BLaER1 treated with 17β-estradiol and CSF1 and Interleukin-3, amounts not matched to agents 10 nM and 100 nM (cell line): ENCODE results near the gene CCDC142.
A peak's percentile ranks its signal among the peaks of the same experiment; 100 is the strongest.

ENCODE experiments used
- H3K27ac ChIP-seq, 11 experiments: shearing (Covaris generic); formaldehyde crosslinking; 2 replicates each; pipeline ENCODE4 v1.8.1; 2022
- H3K27me3 ChIP-seq, 11 experiments: shearing (Covaris generic); formaldehyde crosslinking; 2 replicates each; pipeline ENCODE4 v1.8.1; 2022
- H3K36me3 ChIP-seq, 11 experiments: shearing (Covaris generic); formaldehyde crosslinking; 2 replicates each; pipeline ENCODE4 v1.8.1; 2022
- H3K4me1 ChIP-seq, 10 experiments: shearing (Covaris generic); formaldehyde crosslinking; 2 replicates each; pipeline ENCODE4 v1.8.1; 2022
- H3K4me2 ChIP-seq, 11 experiments: shearing (Covaris generic); formaldehyde crosslinking; 2 replicates each; pipeline ENCODE4 v1.8.1; 2022
- H3K4me3 ChIP-seq, 10 experiments: shearing (Covaris generic); formaldehyde crosslinking; 2 replicates each; pipeline ENCODE4 v1.8.1; 2022
- H3K9ac ChIP-seq, 11 experiments: shearing (Covaris generic); formaldehyde crosslinking; 2 replicates each; pipeline ENCODE4 v1.8.1; 2022
- H3K9me3 ChIP-seq, 11 experiments: shearing (Covaris generic); formaldehyde crosslinking; replicated peaks in 1 of 11; 2 replicates each; pipeline ENCODE4 v1.8.1; 2022
- H4K20me1 ChIP-seq, 11 experiments: shearing (Covaris generic); formaldehyde crosslinking; 2 replicates each; pipeline ENCODE4 v1.8.1; 2022
- Cebpa-rat ChIP-seq, 11 experiments: shearing (Covaris generic); IDR thresholded peaks; 2 replicates each; pipeline ENCODE4 v1.8.1; 2022

Gene CCDC142

DNA sequence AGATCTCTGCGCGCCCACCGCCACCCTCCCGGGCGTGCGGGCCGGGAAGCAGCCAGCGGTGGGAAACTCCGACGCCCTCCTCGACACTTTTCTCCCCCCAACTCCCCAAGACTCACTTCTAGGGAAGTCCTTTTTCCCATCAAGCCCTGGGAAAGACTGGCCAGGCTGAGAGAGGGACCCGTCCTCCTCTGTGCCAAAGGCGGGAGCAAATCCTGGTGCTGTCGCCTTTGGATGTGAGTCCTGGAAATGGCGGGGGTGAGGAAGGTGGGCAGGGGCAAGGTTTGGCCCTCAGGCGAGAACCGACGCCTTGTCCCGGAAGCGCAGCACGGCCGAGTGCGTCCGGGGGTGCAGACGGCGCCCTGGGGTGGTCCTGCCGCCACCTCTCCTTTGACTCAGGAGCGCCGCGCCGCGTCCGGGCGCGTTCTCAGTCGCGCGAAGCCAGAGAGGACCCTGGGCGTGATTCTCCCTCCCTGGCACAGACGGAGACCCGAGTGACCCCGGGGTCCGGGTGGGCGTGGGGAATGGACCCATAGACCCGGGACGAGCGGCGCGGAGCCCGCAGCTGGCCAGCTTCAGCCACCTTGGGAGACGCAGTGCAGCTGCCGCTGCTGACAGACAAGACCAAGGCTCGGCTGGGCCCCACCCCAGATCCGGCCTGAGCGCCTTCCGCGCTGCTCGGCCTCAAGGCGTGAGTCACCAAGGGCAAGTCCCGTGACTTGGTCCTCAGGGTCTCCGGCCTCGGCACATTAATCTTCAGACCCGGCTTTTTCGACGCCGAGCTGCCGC, 20.1 kb upstream of the CCDC142 start:
- peak overlapping the region in 6 of 11 experiments; percentile 2 to 84 (median 61); a peak in 9 of 22 replicates for H3K9ac ChIP-seq
- peak overlapping the region in 4 of 11 experiments; percentile 52 to 80 (median 67); a peak in 7 of 22 replicates for H3K27ac ChIP-seq
- H3K27me3 ChIP-seq, result peaks cover 65 to 83% (median 80%) of the 10 kb centered on the region in 11 experiments
- peak overlapping the region; percentile 25 to 100 (median 67) for H3K4me2 ChIP-seq
- H3K4me3 ChIP-seq, result peak overlapping the region in 9 of 10 experiments; percentile 3 to 65 (median 37); a peak in 13 of 20 replicates
- TF ChIP-seq Cebpa-rat (IDR thresholded peaks at IDR 0.05), result no peak
- H4K20me1 ChIP-seq, result peaks cover 0 to 49% (median 13%) of the 10 kb centered on the region in 11 experiments; a peak in 12 of 22 replicates
- H3K9me3 ChIP-seq, result peaks cover 0 to 10% (median 0%) of the 10 kb centered on the region in 11 experiments; a peak in 1 of 22 replicates
- H3K36me3 ChIP-seq, result peaks cover 11 to 24% (median 18%) of the 10 kb centered on the region in 11 experiments; a peak in 21 of 22 replicates
- H3K4me1 ChIP-seq, result peaks cover 22 to 65% (median 37%) of the 10 kb centered on the region in 10 experiments

DNA sequence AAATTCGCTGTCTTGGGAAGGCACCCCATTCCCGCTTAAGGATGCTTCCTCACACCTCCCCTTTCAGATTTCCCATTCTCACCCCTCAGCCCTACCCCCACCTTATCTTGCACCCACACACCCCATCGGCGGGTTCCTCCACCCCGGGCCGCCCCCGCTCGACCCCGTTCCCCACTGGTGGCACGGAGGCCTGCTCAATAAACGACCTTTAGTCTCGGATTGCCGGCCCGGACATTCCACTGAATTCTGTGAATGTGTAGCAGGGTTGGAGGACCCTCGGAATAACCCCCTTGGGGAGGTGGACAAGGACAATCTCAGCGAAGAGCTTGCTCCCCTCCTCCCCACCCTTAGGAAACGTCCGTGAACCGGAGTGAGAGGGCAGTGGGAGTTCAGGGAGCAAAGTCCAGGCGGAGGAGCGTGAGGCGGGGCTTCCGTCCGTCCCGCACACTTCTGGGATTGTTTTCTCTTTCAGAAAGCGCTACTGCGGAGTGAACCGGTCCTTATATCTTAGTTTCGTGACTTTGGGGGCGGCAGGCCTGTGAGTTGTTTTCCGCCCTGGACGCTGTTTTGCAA, 19.4 kb upstream of the CCDC142 start:
- peaks cover 20 to 64% (median 34%) of the 10 kb centered on the region in 10 experiments for H3K4me1 ChIP-seq
- peak overlapping the region in 8 of 11 experiments; percentile 39 to 100 (median 79); a peak in 13 of 22 replicates for H3K4me2 ChIP-seq
- peak overlapping the region in 2 of 11 experiments; percentile 70 to 80; a peak in 3 of 22 replicates for H3K27ac ChIP-seq
- peaks cover 0 to 55% (median 15%) of the 10 kb centered on the region in 11 experiments; a peak in 13 of 22 replicates for H4K20me1 ChIP-seq
- no peak for TF ChIP-seq Cebpa-rat (IDR thresholded peaks at IDR 0.05)
- H3K36me3 ChIP-seq, result peaks cover 11 to 24% (median 18%) of the 10 kb centered on the region in 11 experiments; a peak in 21 of 22 replicates
- peaks cover 0 to 10% (median 0%) of the 10 kb centered on the region in 11 experiments; a peak in 1 of 22 replicates for H3K9me3 ChIP-seq
- peaks cover 71 to 89% (median 87%) of the 10 kb centered on the region in 11 experiments for H3K27me3 ChIP-seq
- H3K4me3 ChIP-seq, result peak overlapping the region in 6 of 10 experiments; percentile 32 to 65 (median 52); a peak in 9 of 20 replicates
- H3K9ac ChIP-seq, result peak overlapping the region in 3 of 11 experiments; percentile 60 to 84 (median 77); a peak in 4 of 22 replicates

DNA sequence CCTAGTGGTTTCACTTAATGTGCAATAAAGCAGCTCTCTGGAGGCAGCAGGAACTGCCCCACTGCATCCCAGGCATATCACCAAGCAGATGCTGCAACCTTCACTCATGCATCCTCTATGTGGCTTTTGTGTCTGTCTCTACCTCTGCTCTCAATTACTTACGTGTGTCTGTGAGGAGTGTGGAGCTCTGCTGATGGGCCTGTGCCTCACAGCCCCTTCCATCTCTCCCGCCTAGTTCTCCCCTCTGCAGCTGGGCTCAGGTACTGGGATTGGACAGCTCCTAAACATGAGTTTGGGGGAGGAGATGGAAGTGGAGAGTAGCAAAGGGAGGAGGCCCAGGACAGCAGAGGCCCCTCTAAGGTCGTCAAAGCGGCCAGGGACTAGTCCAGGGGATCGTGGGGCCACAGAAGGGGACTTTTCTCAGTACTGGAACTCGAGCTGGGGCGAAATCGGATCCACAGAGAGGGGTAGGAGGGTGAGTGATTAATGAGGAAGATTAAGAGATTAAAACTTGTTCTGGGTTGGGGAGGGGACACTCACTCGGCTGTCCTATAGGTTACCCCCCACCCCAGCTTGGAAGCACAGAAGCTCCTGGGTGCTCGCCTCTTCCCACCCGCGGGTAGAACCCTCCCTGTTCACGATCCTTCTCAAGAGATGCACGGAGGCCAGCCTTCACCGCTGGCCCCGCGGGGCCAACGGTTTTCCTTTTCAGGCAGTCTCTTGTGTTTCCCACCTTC, 18.7 kb upstream of the CCDC142 start:
- Histone ChIP-seq H3K27me3 (peaks cover 79 to 96% (median 94%) of the 10 kb centered on the region in 11 experiments), H3K4me2 (peak overlapping the region in 3 of 11 experiments; percentile 94 to 100 (median 98); a peak in 4 of 22 replicates), H3K27ac (no peak overlapping the region), H3K4me1 (peaks cover 14 to 60% (median 29%) of the 10 kb centered on the region in 10 experiments), H3K4me3 (peak overlapping the region in 1 of 10 experiments; percentile 53; a peak in 1 of 20 replicates), H4K20me1 (peaks cover 0 to 55% (median 17%) of the 10 kb centered on the region in 11 experiments; a peak in 14 of 22 replicates), H3K9me3 (peaks cover 0 to 10% (median 0%) of the 10 kb centered on the region in 11 experiments; a peak in 1 of 22 replicates), H3K9ac (no peak overlapping the region), H3K36me3 (peaks cover 11 to 27% (median 18%) of the 10 kb centered on the region in 11 experiments; a peak in 21 of 22 replicates)
- TF ChIP-seq Cebpa-rat (IDR thresholded peaks at IDR 0.05), result no peak

DNA sequence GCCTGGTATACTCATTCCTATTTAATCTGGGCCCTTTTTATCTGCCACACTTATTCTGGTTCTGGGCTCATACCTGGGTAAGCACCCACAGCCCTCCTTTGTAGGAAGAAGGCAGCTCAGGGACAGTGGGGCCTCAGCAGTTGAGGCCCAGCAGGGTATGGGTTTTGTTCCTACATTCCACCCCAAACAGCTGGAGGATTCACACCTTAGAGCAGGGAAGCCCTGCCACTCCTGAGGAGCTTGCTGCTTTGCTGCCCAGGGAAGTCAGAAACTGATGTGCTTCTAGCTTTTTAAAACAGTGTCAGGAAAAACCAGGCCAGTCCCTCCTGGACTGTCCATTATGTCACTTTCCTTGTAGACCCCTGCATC, 17.8 kb upstream of the CCDC142 start:
- no peak overlapping the region for H3K4me3 ChIP-seq
- H3K4me1 ChIP-seq, result peaks cover 5 to 50% (median 19%) of the 10 kb centered on the region in 10 experiments
- H3K4me2 ChIP-seq, result no peak overlapping the region
- H3K27ac ChIP-seq, result no peak overlapping the region
- H3K9ac ChIP-seq, result no peak overlapping the region
- peaks cover 88 to 100% (median 100%) of the 10 kb centered on the region in 11 experiments for H3K27me3 ChIP-seq
- H3K9me3 ChIP-seq, result peaks cover 0 to 10% (median 0%) of the 10 kb centered on the region in 11 experiments; a peak in 1 of 22 replicates
- peaks cover 5 to 22% (median 13%) of the 10 kb centered on the region in 11 experiments for H3K36me3 ChIP-seq
- peaks cover 0 to 56% (median 17%) of the 10 kb centered on the region in 11 experiments; a peak in 14 of 22 replicates for H4K20me1 ChIP-seq
- TF ChIP-seq Cebpa-rat (IDR thresholded peaks at IDR 0.05), result no peak

- H3K4me1 ChIP-seq, result peaks cover 0 to 45% (median 15%) of the 10 kb centered on the region in 10 experiments; a peak in 18 of 20 replicates
- H3K4me3 ChIP-seq, result no peak overlapping the region
- no peak overlapping the region for H3K9ac ChIP-seq
- peaks cover 88 to 100% (median 97%) of the 10 kb centered on the region in 11 experiments for H3K27me3 ChIP-seq
- peaks cover 0 to 56% (median 17%) of the 10 kb centered on the region in 11 experiments; a peak in 13 of 22 replicates for H4K20me1 ChIP-seq
- H3K27ac ChIP-seq, result no peak overlapping the region
- H3K36me3 ChIP-seq, result peaks cover under 1 to 18% (median 10%) of the 10 kb centered on the region in 11 experiments; a peak in 14 of 22 replicates
- peaks cover 0 to 10% (median 0%) of the 10 kb centered on the region in 11 experiments; a peak in 1 of 22 replicates for H3K9me3 ChIP-seq
- no peak overlapping the region for H3K4me2 ChIP-seq
- no peak for TF ChIP-seq Cebpa-rat (IDR thresholded peaks at IDR 0.05)
Measured at GRCh38 chr2:74499940-74500577, 17.3 kb upstream of the CCDC142 start.

- Histone ChIP-seq H3K4me2 (peak within 1 kb of the TSS in 2 of 11 experiments; percentile 5 to 6; a peak in 1 of 22 replicates), H3K4me3 (0 out of 20 replicates have a peak within 1 kb of the TSS, but pooled peaks of 1 of the 10 experiments have one; percentile 5), H3K9me3 (peaks cover 0 to 10% (median 0%) of the 10 kb centered on the region in 11 experiments; a peak in 1 of 22 replicates), H3K27ac (no peak within 1 kb of the TSS), H4K20me1 (peaks cover 0 to 56% (median 17%) of the 10 kb centered on the region in 11 experiments; a peak in 13 of 22 replicates), H3K9ac (no peak within 1 kb of the TSS), H3K4me1 (peaks cover 0 to 39% (median 14%) of the 10 kb centered on the region in 10 experiments; a peak in 18 of 20 replicates), H3K27me3 (peaks cover 84 to 94% (median 90%) of the 10 kb centered on the region in 11 experiments), H3K36me3 (peaks cover 2 to 19% (median 9%) of the 10 kb centered on the region in 11 experiments; a peak in 15 of 22 replicates)
- TF ChIP-seq Cebpa-rat (IDR thresholded peaks at IDR 0.05), result no peak
Measured at GRCh38 chr2:74499267-74499939, 16.6 kb upstream of the CCDC142 start, which contains the start of gene LBX2. LBX2 (minus strand) TSS chr2:74499603; CDS start chr2:74499537, 66 bp downstream.
